CD4-positive, alpha-beta T cell (primary cell): ENCODE results near the gene SNRNP200. TPM values are rescaled to one million over a fixed set of nuclear protein-coding genes. Genes with fewer than 3 reads are reported as not detected.

Experiments used
- ATAC-seq: fragments of 200-7000 bp; cut with Tn5 transposase; one replicate; pipeline ENCODE4 v1.10.0; 2022; ENCODE audit warnings: mild to moderate bottlenecking; ENCODE audit not compliant: poor library complexity
- CTCF ChIA-PET: fragments of 350-600 bp; sonication (Branson Sonifier 250); formaldehyde crosslinking; loops from one replicate; lab custom pipeline; 2021; ENCODE audit warnings: antibody characterized with exemption, inconsistent platforms; lab: Charles Lee
- POLR2A ChIA-PET: fragments of 350-600 bp; sonication (Branson Sonifier 250); formaldehyde crosslinking; loops from one replicate; lab custom pipeline; 2021; ENCODE audit warnings: antibody characterized with exemption, inconsistent platforms; lab: Charles Lee
- DNase-seq, 14 experiments: peaks; one replicate each; pipeline ENCODE4 v3.0.0-alpha.2; 2013 to 2020; ENCODE audit warnings: mixed read lengths in 2 of 14
- H3K27ac ChIP-seq, 2 donors: one replicate each; pipeline versions ENCODE4 v1.5.1 to v1.7.0; 2013; ENCODE audit warnings: low read length in 2 of 2, low read depth in 1 of 2, mild to moderate bottlenecking in 1 of 2
- H3K27me3 ChIP-seq, 2 experiments: 1 replicate in 1 of 2; 2 replicates in 1 of 2; pipeline versions ENCODE4 v1.6.1 to v1.7.0; 2013; ENCODE audit warnings: low read length in 2 of 2, control low read depth in 1 of 2, mild to moderate bottlenecking in 1 of 2, moderate library complexity in 1 of 2; ENCODE audit not compliant: insufficient read depth in 2 of 2, control insufficient read depth in 1 of 2
- H3K36me3 ChIP-seq: one replicate; pipeline ENCODE4 v1.6.1; 2013; ENCODE audit warnings: low read length, control low read depth; ENCODE audit not compliant: insufficient read depth
- H3K4me1 ChIP-seq: one replicate; pipeline ENCODE4 v1.6.1; 2013; ENCODE audit warnings: low read length, control low read depth; ENCODE audit not compliant: insufficient read depth
- H3K4me3 ChIP-seq: one replicate; pipeline ENCODE4 v1.5.1; 2013; ENCODE audit warnings: mild to moderate bottlenecking, low read length, moderate library complexity
- H3K9me3 ChIP-seq, 2 experiments: 1 replicate in 1 of 2; 2 replicates in 1 of 2; pipeline versions ENCODE4 v1.6.1 to v1.7.0; 2013; ENCODE audit warnings: low read length in 2 of 2, mild to moderate bottlenecking in 2 of 2, control low read depth in 1 of 2, moderate library complexity in 1 of 2; ENCODE audit not compliant: control insufficient read depth in 1 of 2, insufficient read depth in 1 of 2
- H3K27ac Mint-ChIP-seq: one replicate; pipeline ENCODE4 v1.8.0; 2020; ENCODE audit warnings: mixed read lengths
- H3K27me3 Mint-ChIP-seq: one replicate; pipeline ENCODE4 v1.8.0; 2021; ENCODE audit warnings: mixed read lengths
- H3K36me3 Mint-ChIP-seq: one replicate; pipeline ENCODE4 v1.8.0; 2021; ENCODE audit warnings: low read depth, mixed read lengths
- H3K4me1 Mint-ChIP-seq: one replicate; pipeline ENCODE4 v1.8.0; 2021; ENCODE audit warnings: low read depth, mixed read lengths
- H3K4me3 Mint-ChIP-seq: one replicate; pipeline ENCODE4 v1.8.0; 2020; ENCODE audit warnings: mild to moderate bottlenecking, mixed read lengths
- H3K9me3 Mint-ChIP-seq: one replicate; pipeline ENCODE4 v1.8.0; 2020; ENCODE audit warnings: mixed read lengths
- CTCF ChIP-seq: fragments of 200-600 bp; IDR thresholded peaks from one replicate; pipeline ENCODE4 v1.8.0; 2022; ENCODE audit warnings: antibody characterized with exemption, mild to moderate bottlenecking
- intact Hi-C, 2 experiments: fragments of 100-400 bp; cut with DNase I in 1 of 2; cut with micrococcal nuclease in 1 of 2; formaldehyde crosslinking; loops; one replicate each; pipeline versions ENCODE4 v1.15.1 to v1.9.0; 2023 to 2025; cut with DNase I, micrococcal nuclease
- total RNA-seq, 174 experiments: library from RNA in 2 of 174; stranded (reverse) in 2 of 174; gene quantifications; one replicate each; pipeline ENCODE4 v1.2.3 and lab custom pipeline; 2021 to 2026

The SNRNP200 gene
- total RNA-seq, 2 experiments from 2014 or later, result 274 to 297 TPM

DNA sequence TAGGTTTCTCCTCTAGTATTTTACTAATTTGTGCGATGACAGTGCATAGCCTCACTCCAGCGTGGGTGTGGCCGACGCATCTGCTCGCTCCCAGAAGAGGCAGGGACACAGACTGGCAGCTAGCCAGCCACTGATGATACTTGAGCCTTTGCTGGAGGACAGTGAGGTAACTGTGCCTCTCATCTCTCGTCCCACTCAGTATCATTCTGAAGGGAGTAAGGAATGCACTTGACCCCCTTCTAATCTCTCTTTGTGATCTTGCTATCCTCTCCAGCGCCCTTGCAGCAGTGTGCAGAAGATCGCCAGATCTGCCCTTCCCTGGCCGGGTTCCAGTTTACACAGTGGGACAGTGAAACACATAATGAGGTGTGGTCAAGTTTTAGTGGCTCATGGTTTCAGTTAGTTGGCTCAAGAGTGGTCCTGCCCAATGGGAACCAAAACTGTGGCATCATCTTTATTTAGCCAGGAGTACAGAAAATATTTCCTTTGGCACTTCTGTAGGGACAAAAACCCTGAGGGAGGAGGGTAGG is 47.8 kb upstream of the SNRNP200 start:
- no peak overlapping the region for H3K4me3 Mint-ChIP-seq
- no peak overlapping the region for H3K27ac ChIP-seq
- no peaks in the 10 kb centered on the region for H3K9me3 Mint-ChIP-seq
- no peaks in the 10 kb centered on the region for H3K27me3 Mint-ChIP-seq
- no peak for TF ChIP-seq CTCF
- ChIA-PET CTCF (no interaction called here), POLR2A (no interaction called here)
- ATAC-seq (no peak), DNase-seq (no peak)
- H3K4me1 ChIP-seq, result no peaks in the 10 kb centered on the region
- H3K36me3 ChIP-seq, result peaks cover 4% of the 10 kb centered on the region
- H3K4me1 Mint-ChIP-seq, result no peaks in the 10 kb centered on the region
- intact Hi-C loops, result no loop called here
- no peaks in the 10 kb centered on the region for H3K36me3 Mint-ChIP-seq
- H3K27me3 ChIP-seq, result no peaks in the 10 kb centered on the region
- no peaks in the 10 kb centered on the region for H3K9me3 ChIP-seq
- no peak overlapping the region for H3K4me3 ChIP-seq
- H3K27ac Mint-ChIP-seq, result no peak overlapping the region

GRCh38 chr2:96347395-96347794 is 42.0 kb upstream of the SNRNP200 start:
- ChIA-PET CTCF (interaction anchor here (1.2 kb wide), 1 partner anchor 10 kb away, joined by 3 read pairs; no protein-coding TSS in a partner anchor), POLR2A (no interaction called here)
- H3K9me3 Mint-ChIP-seq, result no peaks in the 10 kb centered on the region
- no peaks in the 10 kb centered on the region for H3K36me3 Mint-ChIP-seq
- Histone ChIP-seq H3K9me3 (no peaks in the 10 kb centered on the region), H3K36me3 (no peaks in the 10 kb centered on the region), H3K4me3 (no peak overlapping the region), H3K4me1 (peaks cover 20% of the 10 kb centered on the region), H3K27ac (no peak overlapping the region), H3K27me3 (no peaks in the 10 kb centered on the region)
- no peaks in the 10 kb centered on the region for H3K27me3 Mint-ChIP-seq
- ATAC-seq (no peak), DNase-seq (no peak)
- no peak overlapping the region for H3K27ac Mint-ChIP-seq
- TF ChIP-seq CTCF, result no peak
- H3K4me3 Mint-ChIP-seq, result no peak overlapping the region
- H3K4me1 Mint-ChIP-seq, result peaks cover 13% of the 10 kb centered on the region
- intact Hi-C loops, result no loop called here

DNA sequence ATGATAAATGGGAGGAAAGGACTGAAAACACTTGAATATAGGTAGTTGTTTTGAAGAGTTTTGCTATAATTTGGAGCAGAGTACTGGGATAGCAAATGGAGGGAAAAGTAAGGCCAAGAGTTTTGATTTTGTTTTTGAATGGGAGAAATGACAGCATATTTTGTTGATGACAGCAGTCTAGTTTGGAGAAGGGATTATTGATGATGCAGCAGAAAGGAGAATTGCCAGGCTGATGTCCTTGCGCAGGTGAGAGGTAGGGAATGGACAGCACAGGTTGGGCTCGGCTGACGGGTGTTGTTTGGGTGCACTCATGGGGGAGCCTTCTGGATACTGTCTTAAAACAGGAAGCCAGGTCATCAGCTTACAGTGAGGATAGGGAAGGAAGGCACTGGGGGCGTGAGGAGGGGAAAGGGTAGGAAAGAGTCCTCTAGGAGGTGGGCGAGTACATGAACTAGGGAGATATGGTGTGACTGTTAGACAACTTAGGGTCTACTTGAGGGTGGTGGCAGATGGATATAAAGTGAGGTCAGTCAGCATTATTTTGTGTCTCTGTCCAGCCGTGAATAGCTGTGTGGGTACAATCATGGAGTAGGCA is 40.6 kb upstream of the SNRNP200 start:
- no peaks in the 10 kb centered on the region for H3K27me3 Mint-ChIP-seq
- Histone ChIP-seq H3K27ac (no peak overlapping the region), H3K36me3 (no peaks in the 10 kb centered on the region), H3K4me3 (no peak overlapping the region), H3K9me3 (no peaks in the 10 kb centered on the region), H3K27me3 (no peaks in the 10 kb centered on the region), H3K4me1 (peaks cover 31% of the 10 kb centered on the region)
- CTCF ChIA-PET, result interaction anchor here (0.7 to 2.9 kb wide), 7 partner anchors 10 to 61 kb away, joined by 3 to 18 read pairs (median 6); partner anchors contain the start of genes NCAPH and SNRNP200
- no peaks in the 10 kb centered on the region for H3K36me3 Mint-ChIP-seq
- POLR2A ChIA-PET, result interaction anchor here (0.7 to 2.4 kb wide), 3 partner anchors 11 to 41 kb away, joined by 6 to 12 read pairs (median 8); partner anchors contain the start of genes ITPRIPL1, NCAPH and SNRNP200
- no peaks in the 10 kb centered on the region for H3K9me3 Mint-ChIP-seq
- ATAC-seq (no peak), DNase-seq (no peak)
- no peak overlapping the region for H3K27ac Mint-ChIP-seq
- no peak overlapping the region for H3K4me3 Mint-ChIP-seq
- H3K4me1 Mint-ChIP-seq, result peaks cover 26% of the 10 kb centered on the region
- intact Hi-C loops, result loop anchor here in 1 of 2 experiments (2.0 kb wide), 1 partner anchor 41 kb away; the partner anchor contains the start of gene SNRNP200
- no peak for TF ChIP-seq CTCF
